Mammary epithelial cell (primary cell): ENCODE measurements around the gene STAB1.
A peak's percentile ranks its signal among the peaks of the same experiment; 100 is the strongest.

Source experiments
- EZH2 ChIP-seq: IDR thresholded peaks from 2 replicates; pipeline ENCODE4 v1.6.1; 2012; ENCODE audit warnings: low read length, inconsistent platforms, borderline replicate concordance
- TF ChIP-seq, protein P1 (sequence below), 2 donors: IDR thresholded peaks in 1 of 2; conservative IDR thresholded peaks in 1 of 2; 2 replicates each; pipeline ENCODE4 v1.5.1; 2011 to 2012; ENCODE audit warnings: inconsistent platforms in 2 of 2, low read length in 2 of 2, mild to moderate bottlenecking in 2 of 2, control low read depth in 1 of 2, low read depth in 1 of 2; ENCODE audit not compliant: insufficient read depth in 1 of 2; ENCODE audit errors: extremely low read depth in 1 of 2

DNA sequence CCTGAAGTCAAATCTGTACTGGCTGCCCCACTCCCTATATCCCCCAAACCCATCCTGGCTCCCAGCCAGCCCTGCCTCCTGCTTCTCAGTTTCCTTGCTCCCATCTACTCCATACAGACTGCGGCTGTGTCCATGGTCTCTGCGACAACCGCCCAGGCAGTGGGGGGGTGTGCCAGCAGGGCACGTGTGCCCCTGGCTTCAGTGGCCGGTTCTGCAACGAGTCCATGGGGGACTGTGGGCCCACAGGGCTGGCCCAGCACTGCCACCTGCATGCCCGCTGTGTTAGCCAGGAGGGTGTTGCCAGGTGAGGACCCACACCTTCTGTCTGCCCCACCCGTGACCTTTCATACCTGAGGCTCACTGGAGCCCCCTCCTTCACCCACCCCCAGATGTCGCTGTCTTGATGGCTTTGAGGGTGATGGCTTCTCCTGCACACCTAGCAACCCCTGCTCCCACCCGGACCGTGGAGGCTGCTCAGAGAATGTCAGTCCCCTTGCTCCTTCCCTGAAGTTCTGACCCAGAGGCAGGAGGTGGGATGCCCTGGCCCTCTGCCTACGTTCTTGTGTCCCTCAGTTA is 14.7 kb downstream of the STAB1 start:
- TF ChIP-seq, protein P1, sequence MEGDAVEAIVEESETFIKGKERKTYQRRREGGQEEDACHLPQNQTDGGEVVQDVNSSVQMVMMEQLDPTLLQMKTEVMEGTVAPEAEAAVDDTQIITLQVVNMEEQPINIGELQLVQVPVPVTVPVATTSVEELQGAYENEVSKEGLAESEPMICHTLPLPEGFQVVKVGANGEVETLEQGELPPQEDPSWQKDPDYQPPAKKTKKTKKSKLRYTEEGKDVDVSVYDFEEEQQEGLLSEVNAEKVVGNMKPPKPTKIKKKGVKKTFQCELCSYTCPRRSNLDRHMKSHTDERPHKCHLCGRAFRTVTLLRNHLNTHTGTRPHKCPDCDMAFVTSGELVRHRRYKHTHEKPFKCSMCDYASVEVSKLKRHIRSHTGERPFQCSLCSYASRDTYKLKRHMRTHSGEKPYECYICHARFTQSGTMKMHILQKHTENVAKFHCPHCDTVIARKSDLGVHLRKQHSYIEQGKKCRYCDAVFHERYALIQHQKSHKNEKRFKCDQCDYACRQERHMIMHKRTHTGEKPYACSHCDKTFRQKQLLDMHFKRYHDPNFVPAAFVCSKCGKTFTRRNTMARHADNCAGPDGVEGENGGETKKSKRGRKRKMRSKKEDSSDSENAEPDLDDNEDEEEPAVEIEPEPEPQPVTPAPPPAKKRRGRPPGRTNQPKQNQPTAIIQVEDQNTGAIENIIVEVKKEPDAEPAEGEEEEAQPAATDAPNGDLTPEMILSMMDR (conservative IDR thresholded peaks at IDR 0.05 in 1 of 2, IDR thresholded peaks at IDR 0.05 in 1 of 2; ENCODE audit: extremely low read depth in 1 of 2, insufficient read depth in 1 of 2, low read depth in 1 of 2, low read length in 2 of 2) = peak in 1 of 2 donors; percentile 15
- no peak for TF ChIP-seq EZH2
